Hepatocyte (in vitro differentiated cells): ENCODE measurements around the gene CCDC187. TPM values are rescaled to one million over a fixed set of nuclear protein-coding genes. Genes with fewer than 3 reads are reported as not detected.

ENCODE experiments used
- DNase-seq: peaks from one replicate; pipeline ENCODE4 v3.0.0-alpha.2; 2016; ENCODE audit warnings: low spot score
- H2AFZ ChIP-seq: fragments of 200-600 bp; sonication (generic); 2 replicates; pipeline ENCODE4 v1.6.0; 2016; ENCODE audit warnings: antibody characterized with exemption, mild to moderate bottlenecking
- H3K27ac ChIP-seq: fragments of 200-600 bp; sonication (generic); 2 replicates; pipeline ENCODE4 v1.5.1; 2016; ENCODE audit warnings: mild to moderate bottlenecking
- H3K27me3 ChIP-seq: fragments of 200-600 bp; sonication (generic); 2 replicates; pipeline ENCODE4 v1.6.1; 2016
- H3K36me3 ChIP-seq: fragments of 200-600 bp; sonication (generic); replicated peaks from 2 replicates; pipeline ENCODE4 v1.5.1; 2016; ENCODE audit warnings: low read depth; ENCODE audit not compliant: insufficient read depth
- H3K4me1 ChIP-seq: fragments of 200-600 bp; sonication (generic); 2 replicates; pipeline ENCODE4 v1.5.1; 2016; ENCODE audit warnings: mild to moderate bottlenecking, moderate library complexity; ENCODE audit not compliant: insufficient read depth
- H3K4me2 ChIP-seq: fragments of 200-600 bp; sonication (generic); 2 replicates; pipeline ENCODE4 v1.6.0; 2016
- H3K4me3 ChIP-seq: fragments of 200-600 bp; sonication (generic); 2 replicates; pipeline ENCODE4 v1.5.1; 2016; ENCODE audit warnings: mild to moderate bottlenecking
- H3K79me2 ChIP-seq: fragments of 200-600 bp; sonication (generic); 2 replicates; pipeline ENCODE4 v1.6.0; 2017; ENCODE audit warnings: mild to moderate bottlenecking
- H3K9me2 ChIP-seq: fragments of 200-600 bp; sonication (generic); replicated peaks from 2 replicates; pipeline ENCODE4 v1.6.0; 2017; ENCODE audit warnings: mild to moderate bottlenecking; ENCODE audit not compliant: insufficient read depth
- H3K9me3 ChIP-seq: fragments of 200-600 bp; sonication (generic); 2 replicates; pipeline ENCODE4 v1.5.1; 2016; ENCODE audit warnings: low read depth, mild to moderate bottlenecking
- H4K20me1 ChIP-seq: fragments of 200-600 bp; sonication (generic); 2 replicates; pipeline ENCODE4 v1.6.0; 2016; ENCODE audit warnings: mild to moderate bottlenecking; ENCODE audit not compliant: insufficient read depth, poor library complexity, severe bottlenecking
- EZH2 ChIP-seq: fragments of 200-600 bp; sonication (generic); IDR thresholded peaks from 2 replicates; pipeline ENCODE4 v1.6.1; 2016; ENCODE audit warnings: antibody characterized with exemption, mild to moderate bottlenecking, borderline replicate concordance
- EZH2phosphoT487 ChIP-seq: fragments of 200-600 bp; sonication (generic); IDR thresholded peaks from one replicate; pipeline ENCODE4 v1.6.1; 2018; ENCODE audit warnings: antibody characterized with exemption, mild to moderate bottlenecking, low read depth, moderate library complexity; ENCODE audit not compliant: unreplicated experiment, severe bottlenecking
- WGBS: methylation state at CpG from one replicate; pipeline ENCODE4 v1.1.6; 2016; ENCODE audit warnings: low lambda C conversion rate; ENCODE audit errors: missing lambda C conversion rate; 5-methylcytosine and 5-hydroxymethylcytosine counted together
- polyA plus RNA-seq: library from polyadenylated mRNA; unstranded; fragments of >200 nt; fragmentation: Nextera tagmentation; extraction: Ambion mirVana; gene quantifications from 2 replicates; pipeline ENCODE4 v1.2.1, GENCODE V29; 2016
- total RNA-seq: library from RNA; depleted of rRNA; stranded (reverse); fragments of >200 nt; gene quantifications from 2 replicates; pipeline ENCODE4 v1.2.3, GENCODE V29; 2014
- TF ChIP-seq, protein P1 (sequence below): fragments of 200-600 bp; sonication (generic); IDR thresholded peaks from 2 replicates; pipeline ENCODE4 v1.5.1; 2016; ENCODE audit warnings: antibody characterized with exemption, mild to moderate bottlenecking; ENCODE audit not compliant: poor library complexity

The CCDC187 gene
- total and polyA plus RNA-seq, 2 experiments from 2014 or later, result 0.60 to 0.75 TPM

- DNase-seq, result no peak
- TF ChIP-seq EZH2phosphoT487 (peak; percentile 21), EZH2 (no peak)
- Histone ChIP-seq H3K79me2 (no peaks in the 10 kb centered on the region), H3K4me3 (no peak overlapping the region), H3K27me3 (peaks cover 87% of the 10 kb centered on the region), H3K9me2 (no peaks in the 10 kb centered on the region), H3K9me3 (no peaks in the 10 kb centered on the region), H3K4me1 (no peaks in the 10 kb centered on the region), H2AFZ (no peak overlapping the region), H3K4me2 (no peak overlapping the region), H3K27ac (no peak overlapping the region), H3K36me3 (no peaks in the 10 kb centered on the region), H4K20me1 (peaks cover 9% of the 10 kb centered on the region)
- 67% methylated on average over 13 of the region's 13 CpGs for WGBS
These were observed 102.7 kb downstream of the CCDC187 start for GRCh38 chr9:136201174-136201573.

- Histone ChIP-seq H3K4me1 (no peaks in the 10 kb centered on the region), H3K4me2 (no peak overlapping the region), H3K79me2 (no peaks in the 10 kb centered on the region), H3K9me2 (no peaks in the 10 kb centered on the region), H2AFZ (no peak overlapping the region), H3K27ac (no peak overlapping the region), H4K20me1 (peaks cover 4% of the 10 kb centered on the region), H3K4me3 (no peak overlapping the region), H3K9me3 (no peaks in the 10 kb centered on the region), H3K27me3 (peaks cover 91% of the 10 kb centered on the region), H3K36me3 (no peaks in the 10 kb centered on the region)
- no peak for TF ChIP-seq EZH2phosphoT487
- TF ChIP-seq, protein P1, sequence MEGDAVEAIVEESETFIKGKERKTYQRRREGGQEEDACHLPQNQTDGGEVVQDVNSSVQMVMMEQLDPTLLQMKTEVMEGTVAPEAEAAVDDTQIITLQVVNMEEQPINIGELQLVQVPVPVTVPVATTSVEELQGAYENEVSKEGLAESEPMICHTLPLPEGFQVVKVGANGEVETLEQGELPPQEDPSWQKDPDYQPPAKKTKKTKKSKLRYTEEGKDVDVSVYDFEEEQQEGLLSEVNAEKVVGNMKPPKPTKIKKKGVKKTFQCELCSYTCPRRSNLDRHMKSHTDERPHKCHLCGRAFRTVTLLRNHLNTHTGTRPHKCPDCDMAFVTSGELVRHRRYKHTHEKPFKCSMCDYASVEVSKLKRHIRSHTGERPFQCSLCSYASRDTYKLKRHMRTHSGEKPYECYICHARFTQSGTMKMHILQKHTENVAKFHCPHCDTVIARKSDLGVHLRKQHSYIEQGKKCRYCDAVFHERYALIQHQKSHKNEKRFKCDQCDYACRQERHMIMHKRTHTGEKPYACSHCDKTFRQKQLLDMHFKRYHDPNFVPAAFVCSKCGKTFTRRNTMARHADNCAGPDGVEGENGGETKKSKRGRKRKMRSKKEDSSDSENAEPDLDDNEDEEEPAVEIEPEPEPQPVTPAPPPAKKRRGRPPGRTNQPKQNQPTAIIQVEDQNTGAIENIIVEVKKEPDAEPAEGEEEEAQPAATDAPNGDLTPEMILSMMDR, result no peak
- TF ChIP-seq EZH2, result no peak
- DNase-seq, result no peak
- WGBS, result 82% methylated on average over 19 of the region's 19 CpGs
These were observed 103.5 kb downstream of the CCDC187 start for GRCh38 chr9:136200424-136200823.

Other genes with a start within 250 kb of the CCDC187 start
- 12.3 and 13.0 TPM in 2 replicates for gene NACC2, start 208.8 kb downstream of the CCDC187 start, total RNA-seq
- gene NACC2, start 208.8 kb downstream of the CCDC187 start, polyA plus RNA-seq, result 7.1 and 11.0 TPM in 2 replicates
- gene TMEM250, start 185.2 kb downstream of the CCDC187 start, total RNA-seq, result 32.9 and 37.8 TPM in 2 replicates
- gene TMEM250, start 185.2 kb downstream of the CCDC187 start, polyA plus RNA-seq, result 45.3 and 47.6 TPM in 2 replicates
- gene LHX3, start 99.0 kb downstream of the CCDC187 start, total RNA-seq, result not detected in 2 replicates
- not detected in 2 replicates for gene LHX3, start 99.0 kb downstream of the CCDC187 start, polyA plus RNA-seq
- 9.4 and 11.0 TPM in 2 replicates for gene QSOX2, start 58.3 kb downstream of the CCDC187 start, total RNA-seq
- gene QSOX2, start 58.3 kb downstream of the CCDC187 start, polyA plus RNA-seq, result 2.6 and 3.3 TPM in 2 replicates
- 25.5 and 27.3 TPM in 2 replicates for gene GPSM1, start 23.4 kb upstream of the CCDC187 start, total RNA-seq
- 27.2 and 30.0 TPM in 2 replicates for gene GPSM1, start 23.4 kb upstream of the CCDC187 start, polyA plus RNA-seq
- 10.4 and 21.5 TPM in 2 replicates for gene DNLZ, start 59.6 kb upstream of the CCDC187 start, total RNA-seq
- gene DNLZ, start 59.6 kb upstream of the CCDC187 start, polyA plus RNA-seq, result 24.3 and 25.3 TPM in 2 replicates
- gene CARD9, start 69.6 kb upstream of the CCDC187 start, total RNA-seq, result 0.68 and 0.80 TPM in 2 replicates
- 1.5 and 2.5 TPM in 2 replicates for gene CARD9, start 69.6 kb upstream of the CCDC187 start, polyA plus RNA-seq
- gene SNAPC4, start 96.1 kb upstream of the CCDC187 start, total RNA-seq, result 5.3 and 10.5 TPM in 2 replicates
- 6.3 and 8.7 TPM in 2 replicates for gene SNAPC4, start 96.1 kb upstream of the CCDC187 start, polyA plus RNA-seq
- gene ENTR1, start 106.5 kb upstream of the CCDC187 start, total RNA-seq, result 38.2 and 50.1 TPM in 2 replicates
- 33.5 and 43.6 TPM in 2 replicates for gene ENTR1, start 106.5 kb upstream of the CCDC187 start, polyA plus RNA-seq
- gene PMPCA, start 106.6 kb upstream of the CCDC187 start, total RNA-seq, result 45.1 and 45.8 TPM in 2 replicates
- 85.7 and 87.3 TPM in 2 replicates for gene PMPCA, start 106.6 kb upstream of the CCDC187 start, polyA plus RNA-seq
- gene INPP5E, start 135.8 kb upstream of the CCDC187 start, total RNA-seq, result 5.3 and 6.0 TPM in 2 replicates
- 7.1 and 12.9 TPM in 2 replicates for gene INPP5E, start 135.8 kb upstream of the CCDC187 start, polyA plus RNA-seq
- gene SEC16A, start 178.9 kb upstream of the CCDC187 start, total RNA-seq, result 22.5 and 42.7 TPM in 2 replicates
- gene SEC16A, start 178.9 kb upstream of the CCDC187 start, polyA plus RNA-seq, result 42.0 and 45.4 TPM in 2 replicates
- 4.3 and 6.5 TPM in 2 replicates for gene NOTCH1, start 242.0 kb upstream of the CCDC187 start, total RNA-seq
- gene NOTCH1, start 242.0 kb upstream of the CCDC187 start, polyA plus RNA-seq, result 5.3 and 8.3 TPM in 2 replicates